ENCODE results near the gene ITGBL1.

DNA sequence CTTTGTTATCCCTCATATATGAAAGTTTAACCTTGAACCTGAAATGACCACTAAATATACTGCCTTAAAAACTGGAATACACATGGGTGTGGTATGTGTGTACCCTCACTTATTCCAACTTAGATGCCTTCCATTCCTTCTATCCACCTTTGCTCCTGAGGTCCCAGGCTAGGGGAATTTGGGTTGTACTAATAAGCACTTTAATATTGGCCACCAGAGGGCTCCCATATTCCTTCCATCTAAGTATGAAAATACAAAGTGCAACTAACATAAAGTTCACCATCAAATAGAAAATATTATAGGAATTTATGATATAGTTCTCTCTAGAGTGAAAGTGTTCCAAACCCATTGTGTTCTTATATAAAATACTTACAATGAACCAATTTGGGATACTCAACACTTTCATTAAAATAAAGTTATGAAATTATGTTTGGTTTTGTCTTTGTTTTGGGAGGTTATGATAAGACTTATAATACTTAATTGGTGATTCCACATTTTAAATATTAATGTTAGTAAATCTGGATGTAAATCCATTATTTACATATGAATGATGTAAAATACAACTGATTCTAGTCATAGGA, 62.3 kb downstream of the ITGBL1 start:
- TF ChIP-seq, protein P1, sequence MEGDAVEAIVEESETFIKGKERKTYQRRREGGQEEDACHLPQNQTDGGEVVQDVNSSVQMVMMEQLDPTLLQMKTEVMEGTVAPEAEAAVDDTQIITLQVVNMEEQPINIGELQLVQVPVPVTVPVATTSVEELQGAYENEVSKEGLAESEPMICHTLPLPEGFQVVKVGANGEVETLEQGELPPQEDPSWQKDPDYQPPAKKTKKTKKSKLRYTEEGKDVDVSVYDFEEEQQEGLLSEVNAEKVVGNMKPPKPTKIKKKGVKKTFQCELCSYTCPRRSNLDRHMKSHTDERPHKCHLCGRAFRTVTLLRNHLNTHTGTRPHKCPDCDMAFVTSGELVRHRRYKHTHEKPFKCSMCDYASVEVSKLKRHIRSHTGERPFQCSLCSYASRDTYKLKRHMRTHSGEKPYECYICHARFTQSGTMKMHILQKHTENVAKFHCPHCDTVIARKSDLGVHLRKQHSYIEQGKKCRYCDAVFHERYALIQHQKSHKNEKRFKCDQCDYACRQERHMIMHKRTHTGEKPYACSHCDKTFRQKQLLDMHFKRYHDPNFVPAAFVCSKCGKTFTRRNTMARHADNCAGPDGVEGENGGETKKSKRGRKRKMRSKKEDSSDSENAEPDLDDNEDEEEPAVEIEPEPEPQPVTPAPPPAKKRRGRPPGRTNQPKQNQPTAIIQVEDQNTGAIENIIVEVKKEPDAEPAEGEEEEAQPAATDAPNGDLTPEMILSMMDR (IDR thresholded peaks at IDR 0.05), result peak; percentile 51 to 68 (median 54)
- TF ChIP-seq POLR2A (IDR thresholded peaks at IDR 0.05), result no peak

Data from testis (tissue), 2 donors.